Stimulated activated CD8-positive, alpha-beta memory T cell treated with anti-CD3 and anti-CD28 coated beads, Interleukin-2, amount 100 ng/mL, for 48 hours (primary cell): Measurements from ENCODE around the gene HDGFL3.

Source experiments
- DNase-seq, 2 donors: peaks; one replicate each; pipeline ENCODE4 v3.0.0-alpha.2; 2020; ENCODE audit warnings: low read depth in 2 of 2

HDGFL3 gene

GRCh38 chr15:83127547-83128150 lies 80.0 kb downstream of the HDGFL3 start:
- no peak for DNase-seq

- DNase-seq = no peak
Measured at GRCh38 chr15:83123529-83123928, 84.1 kb downstream of the HDGFL3 start.

GRCh38 chr15:83119968-83120581 lies 87.5 kb downstream of the HDGFL3 start:
- no peak for DNase-seq

- no peak for DNase-seq
Measured at GRCh38 chr15:83118968-83119367, 88.7 kb downstream of the HDGFL3 start.

- DNase-seq = no peak
Measured at GRCh38 chr15:83118291-83118827, 89.3 kb downstream of the HDGFL3 start.

- no peak for DNase-seq
Measured at GRCh38 chr15:83115831-83116565, 91.6 kb downstream of the HDGFL3 start.

GRCh38 chr15:83115410-83115809 lies 92.2 kb downstream of the HDGFL3 start:
- DNase-seq = no peak

GRCh38 chr15:83114856-83115255 lies 92.8 kb downstream of the HDGFL3 start:
- DNase-seq = no peak

- no peak for DNase-seq
Measured at GRCh38 chr15:83113881-83114674, 93.5 kb downstream of the HDGFL3 start.

- no peak for DNase-seq
Measured at GRCh38 chr15:83112956-83113299, 94.7 kb downstream of the HDGFL3 start.

- DNase-seq = no peak
Measured at GRCh38 chr15:83112233-83112955, 95.2 kb downstream of the HDGFL3 start.

GRCh38 chr15:83111149-83111548 lies 96.5 kb downstream of the HDGFL3 start:
- no peak for DNase-seq

GRCh38 chr15:83110381-83110780 lies 97.2 kb downstream of the HDGFL3 start:
- DNase-seq = no peak

- DNase-seq = no peak
Measured at GRCh38 chr15:83109532-83109931, 98.1 kb downstream of the HDGFL3 start.

- DNase-seq = peak in 1 of 2 donors; percentile 9
Measured at GRCh38 chr15:83108266-83109219, 99.1 kb downstream of the HDGFL3 start.

GRCh38 chr15:83107841-83108181 lies 99.8 kb downstream of the HDGFL3 start:
- DNase-seq = no peak

GRCh38 chr15:83106994-83107840 lies 100.4 kb downstream of the HDGFL3 start, which contains the start of gene TM6SF1:
TSS of gene TM6SF1 (plus strand) at chr15:83107645. CDS start at chr15:83107681, 36 bp downstream.
- DNase-seq = no peak

GRCh38 chr15:83105440-83105839 lies 102.2 kb downstream of the HDGFL3 start:
- DNase-seq = no peak

- DNase-seq = no peak
Measured at GRCh38 chr15:83104141-83104540, 103.5 kb downstream of the HDGFL3 start.
